NOMO-1 treated with dmso at 0.1 percent for 144 hours (cell line): ENCODE results near the gene APMAP.
A peak's percentile ranks its signal among the peaks of the same experiment; 100 is the strongest.
"Not testable (repeated sequence)": the region's sequence is repeated elsewhere in the genome, so short reads cannot be mapped to it uniquely, and the experiment has no call there.

Experiments
- DNase-seq: peaks from one replicate; lab custom pipeline; 2025; ENCODE audit not compliant: unreplicated experiment; lab: John Stamatoyannopoulos, UW

The APMAP gene

GRCh38 chr20:24954151-24954550 is 38.4 kb downstream of the APMAP start:
- DNase-seq: no peak

- DNase-seq: no peak
These were observed 38.9 kb downstream of the APMAP start for GRCh38 chr20:24953621-24954133.

GRCh38 chr20:24953209-24953575 is 39.4 kb downstream of the APMAP start:
- no peak for DNase-seq

DNA sequence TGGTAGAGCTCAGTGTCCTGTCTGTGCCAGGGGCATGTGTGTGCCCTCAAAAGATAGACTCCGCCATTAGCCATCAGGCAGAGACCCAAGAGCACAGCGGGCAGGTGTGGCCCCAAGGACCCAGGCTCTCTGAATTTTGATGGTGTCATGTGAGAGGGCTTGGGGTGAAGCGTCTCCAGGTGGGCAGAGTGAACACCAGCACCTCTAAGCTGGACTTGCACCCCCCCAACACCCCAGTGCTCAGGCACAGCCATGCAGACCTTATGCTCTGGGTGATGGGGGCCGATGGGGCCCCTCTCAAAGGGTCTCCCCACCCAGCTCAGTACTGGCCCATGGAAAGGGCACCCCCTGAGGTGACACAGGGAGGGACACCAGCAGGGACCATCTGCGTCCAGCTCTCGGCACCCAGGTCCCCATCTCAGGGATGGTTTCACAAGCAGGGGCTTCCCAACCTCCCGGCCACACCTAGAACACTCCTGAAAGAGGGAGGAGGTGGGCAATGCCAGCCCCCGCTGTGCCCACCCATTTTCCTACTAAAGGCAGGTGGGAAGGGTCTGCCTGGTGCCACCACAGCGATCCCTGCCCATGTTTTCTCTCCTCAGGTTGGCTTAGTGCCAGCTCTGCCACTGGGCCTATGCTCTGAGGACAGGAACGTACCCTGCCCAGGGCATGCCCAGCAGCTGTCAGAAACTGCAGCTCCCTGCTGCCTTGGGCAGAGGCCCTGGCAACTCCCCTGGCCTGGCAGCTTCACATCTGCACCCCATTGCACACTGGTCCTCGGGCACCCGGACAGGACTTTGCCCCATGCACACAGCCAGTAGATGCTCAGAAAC is 40.0 kb downstream of the APMAP start:
- DNase-seq: no peak

- no peak for DNase-seq
These were observed 40.9 kb downstream of the APMAP start for GRCh38 chr20:24951536-24952083.

GRCh38 chr20:24950836-24951525 is 41.6 kb downstream of the APMAP start:
- no peak for DNase-seq

DNA sequence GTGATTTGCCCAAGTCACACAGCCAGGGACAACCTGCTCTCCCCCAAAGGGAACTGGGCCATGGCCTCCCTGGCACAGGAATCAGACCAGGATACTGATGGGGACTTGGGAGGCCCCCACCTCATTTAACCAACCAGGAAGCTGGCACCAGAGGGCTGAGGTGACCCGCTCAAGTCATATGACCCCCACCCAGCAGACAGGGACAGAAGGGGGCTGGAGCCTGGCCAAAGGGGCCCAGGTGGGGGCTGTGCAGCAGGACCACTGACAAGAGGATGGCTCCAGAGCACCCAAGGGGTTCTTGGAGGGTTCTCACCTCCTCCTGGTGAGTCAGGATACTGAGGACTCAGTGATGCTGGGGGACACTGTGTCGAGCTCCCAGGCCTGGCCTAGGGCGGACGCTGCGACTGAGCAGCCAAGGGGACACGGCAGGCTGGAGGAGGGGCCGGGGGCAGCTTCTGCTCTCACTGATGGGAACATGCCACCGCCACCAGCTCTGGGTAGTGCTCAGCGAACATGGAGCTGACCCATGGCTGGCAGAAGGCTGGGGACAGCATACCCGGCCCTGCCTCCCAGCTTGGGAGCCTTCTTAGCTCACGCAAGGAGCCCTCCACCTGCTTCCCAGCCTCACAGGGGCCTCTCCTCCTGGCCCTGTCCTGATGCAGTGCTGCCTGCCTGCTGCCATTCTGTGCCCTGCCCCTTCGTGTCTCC is 42.3 kb downstream of the APMAP start:
- no peak for DNase-seq

DNA sequence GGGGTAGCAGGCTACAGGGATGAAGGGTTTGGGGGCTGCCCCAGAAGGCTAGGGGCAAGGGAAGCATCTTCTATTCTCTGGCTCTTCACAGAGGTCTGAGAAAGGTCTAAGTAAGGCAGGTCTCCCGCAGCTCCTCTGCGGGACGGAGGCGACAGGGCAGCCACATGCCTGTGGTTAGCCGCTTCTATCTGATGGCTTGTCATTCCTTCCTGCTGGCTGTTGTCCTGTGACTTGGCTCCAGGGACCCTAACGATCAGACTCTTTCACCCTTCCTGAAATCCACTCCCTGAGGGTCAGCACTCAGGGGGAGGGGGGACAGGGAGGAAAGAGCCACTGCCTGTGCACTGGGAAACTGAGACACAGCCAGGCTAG is 42.8 kb downstream of the APMAP start:
- DNase-seq: no peak

DNA sequence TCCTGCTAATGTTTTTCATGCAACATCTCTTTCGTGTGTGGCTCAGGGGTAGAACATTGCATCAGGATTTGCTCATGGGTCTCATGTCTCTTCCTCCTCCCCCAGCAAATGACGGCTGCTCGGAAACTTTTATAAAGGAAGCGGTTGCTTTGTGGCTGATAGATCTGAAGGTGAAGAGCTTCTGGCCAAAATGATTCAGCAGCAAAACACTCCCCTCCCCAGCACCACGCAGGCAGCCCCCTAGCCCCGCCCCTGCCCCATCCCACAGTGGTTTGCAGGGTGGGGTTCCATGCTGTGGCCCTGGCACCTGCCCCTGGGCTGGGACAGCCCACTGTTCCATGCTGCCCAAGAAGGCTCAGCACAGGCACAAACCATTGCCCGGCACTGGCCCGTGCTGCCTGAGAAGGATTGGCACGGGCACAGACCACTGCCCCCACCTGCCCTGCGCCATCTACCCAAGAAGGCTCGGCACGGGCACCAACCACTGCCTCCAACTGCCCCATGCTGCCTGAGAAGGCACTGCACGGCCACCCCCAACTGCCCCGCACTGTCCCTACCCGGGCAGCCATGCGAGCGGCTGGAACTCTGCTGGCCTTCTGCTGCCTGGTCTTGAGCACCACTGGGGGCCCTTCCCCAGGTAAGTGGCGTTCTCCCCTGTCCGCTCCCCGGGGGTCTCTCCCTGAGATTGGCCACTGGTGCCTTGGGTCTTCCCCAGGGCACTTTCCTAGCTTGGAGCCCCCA is 43.4 kb downstream of the APMAP start, which contains the start of gene CST7:
CST7 (plus strand) TSS at position 331 of the 741 bp plus-strand sequence; CDS start at position 568, 237 bp downstream.
- peak; percentile 55 for DNase-seq

DNA sequence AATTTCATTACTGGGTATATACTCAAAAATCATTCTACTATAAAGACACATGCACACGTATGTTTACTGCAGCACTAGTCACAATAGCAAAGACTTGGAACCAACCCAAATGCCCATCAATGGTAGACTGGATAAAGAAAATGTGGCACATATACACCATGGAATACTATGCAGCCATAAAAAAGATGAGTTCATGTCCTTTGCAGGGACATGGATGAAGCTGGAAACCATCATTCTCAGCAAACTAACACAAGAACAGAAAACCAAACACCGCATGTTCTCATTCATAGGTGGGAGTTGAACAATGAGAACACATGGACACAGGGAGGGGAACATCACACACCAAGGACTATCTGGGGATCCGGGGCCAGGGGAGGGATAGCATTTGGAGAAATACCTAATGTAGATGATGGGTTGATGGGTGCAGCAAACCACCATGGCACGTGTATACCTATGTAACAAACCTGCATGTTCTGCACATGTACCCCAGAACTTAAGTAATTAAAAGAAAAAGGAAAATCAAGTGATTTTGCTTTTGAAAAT is 44.1 kb downstream of the APMAP start:
- DNase-seq: not testable (repeated sequence)

DNA sequence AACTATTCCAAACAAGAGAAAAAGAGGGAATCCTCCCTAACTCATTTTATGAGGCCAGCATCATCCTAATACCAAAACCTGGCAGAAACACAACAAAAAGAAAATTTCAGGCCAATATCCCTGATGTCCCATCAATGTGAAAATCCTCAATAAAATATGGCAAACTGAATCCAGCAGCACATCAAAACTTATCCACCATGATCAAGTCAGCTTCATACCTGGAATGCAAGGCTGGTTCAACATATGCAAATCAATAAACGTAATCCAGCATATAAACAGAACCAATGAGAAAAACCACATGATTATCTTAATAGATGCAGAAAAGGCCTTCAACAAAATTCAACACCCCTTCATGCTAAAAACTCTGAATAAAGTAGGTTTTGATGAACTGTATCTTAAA is 46.2 kb downstream of the APMAP start:
- not testable (repeated sequence) for DNase-seq

DNA sequence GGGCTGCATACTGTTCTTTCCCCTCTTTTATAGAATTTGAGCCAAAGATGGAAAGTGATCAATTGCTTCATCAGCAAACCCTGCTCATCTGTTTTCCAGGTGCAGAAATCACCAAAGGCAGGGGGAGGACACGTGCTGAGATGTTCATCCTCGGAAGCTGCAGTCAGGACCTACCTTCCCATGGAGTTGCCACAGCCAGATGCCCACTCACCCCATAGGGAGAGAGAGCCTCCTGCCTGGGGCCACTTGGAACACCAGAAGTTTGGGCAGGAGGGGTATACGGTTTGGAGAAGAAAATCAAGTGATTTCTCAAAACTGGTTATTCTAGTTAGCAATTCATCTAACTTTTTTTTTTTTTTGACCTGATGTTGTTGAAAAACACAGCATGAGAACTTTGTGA is 48.8 kb downstream of the APMAP start:
- no peak for DNase-seq

GRCh38 chr20:24943196-24943595 is 49.4 kb downstream of the APMAP start:
- no peak for DNase-seq

- no peak for DNase-seq
These were observed 49.9 kb downstream of the APMAP start for GRCh38 chr20:24942679-24943078.

GRCh38 chr20:24939036-24939435 is 53.5 kb downstream of the APMAP start:
- no peak for DNase-seq

- DNase-seq: no peak
These were observed 54.1 kb downstream of the APMAP start for GRCh38 chr20:24938498-24938897.

- DNase-seq: no peak
These were observed 55.0 kb downstream of the APMAP start for GRCh38 chr20:24937579-24937978.

GRCh38 chr20:24936526-24937407 is 55.8 kb downstream of the APMAP start:
- no peak for DNase-seq

GRCh38 chr20:24935766-24936525 is 56.6 kb downstream of the APMAP start:
- no peak for DNase-seq
